Neutrophil (primary cell): ENCODE results near the gene ECE1.
A peak's percentile ranks its signal among the peaks of the same experiment; 100 is the strongest.

Experiments
- H3K27ac ChIP-seq: fragments of 200-600 bp; sonication (generic); 2 replicates; pipeline ENCODE4 v1.5.1; 2016; ENCODE audit warnings: mild to moderate bottlenecking, moderate library complexity
- H3K27me3 ChIP-seq: fragments of 200-600 bp; sonication (generic); 2 replicates; pipeline ENCODE4 v1.6.0; 2016; ENCODE audit warnings: mild to moderate bottlenecking
- H3K36me3 ChIP-seq: fragments of 200-600 bp; sonication (generic); 2 replicates; pipeline ENCODE4 v1.5.1; 2017
- H3K4me1 ChIP-seq, 2 experiments: fragments of 200-600 bp in 1 of 2; sonication (generic) in 1 of 2; 1 replicate in 1 of 2; 2 replicates in 1 of 2; pipeline versions ENCODE4 v1.5.1 to v1.6.1; 2013 to 2016; ENCODE audit warnings: low read depth in 1 of 2, low read length in 1 of 2, mild to moderate bottlenecking in 1 of 2, moderate library complexity in 1 of 2; ENCODE audit not compliant: control insufficient read depth in 1 of 2, insufficient read depth in 1 of 2
- H3K4me3 ChIP-seq, 2 experiments: fragments of 200-600 bp in 1 of 2; sonication (generic) in 1 of 2; 1 replicate in 1 of 2; 2 replicates in 1 of 2; pipeline ENCODE4 v1.5.1; 2013 to 2016; ENCODE audit warnings: low read depth in 1 of 2, low read length in 1 of 2, mild to moderate bottlenecking in 1 of 2, moderate library complexity in 1 of 2
- H3K9me3 ChIP-seq: fragments of 200-600 bp; sonication (generic); 2 replicates; pipeline ENCODE4 v1.5.1; 2016
- TF ChIP-seq, protein P1 (sequence below): fragments of 200-600 bp; sonication (generic); IDR thresholded peaks from 2 replicates; pipeline ENCODE4 v1.5.1; 2016; ENCODE audit warnings: antibody characterized with exemption

ECE1 gene

DNA sequence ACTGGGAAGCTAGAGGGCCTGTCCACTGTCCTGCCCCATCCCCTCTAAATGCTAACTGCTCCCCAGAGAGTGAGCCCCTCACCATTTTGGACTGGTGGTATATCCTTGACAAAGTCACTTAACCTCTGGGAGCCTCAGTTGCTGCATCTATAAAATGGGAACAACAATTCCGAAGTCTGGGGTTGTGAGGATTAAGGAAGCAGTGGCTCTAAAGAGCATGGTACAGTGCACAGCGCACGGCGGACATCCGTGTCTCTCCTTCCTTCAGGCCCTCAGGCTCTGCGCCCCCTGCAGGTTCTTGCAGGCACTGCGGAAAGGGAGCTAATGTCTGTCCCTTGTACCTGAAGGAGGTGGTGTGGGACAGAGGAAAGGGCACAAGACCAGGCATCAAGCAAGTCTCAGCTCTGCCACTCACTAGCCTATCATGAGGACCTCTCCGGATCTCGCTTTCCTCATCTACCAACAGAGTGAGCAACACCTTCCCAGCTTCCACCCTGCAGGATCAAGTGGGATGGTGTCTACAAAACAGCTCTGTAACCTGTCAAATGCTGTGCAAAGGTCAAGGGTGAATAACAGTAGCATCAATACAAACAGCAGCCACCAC is 20.1 kb downstream of the ECE1 start:
- TF ChIP-seq, protein P1, sequence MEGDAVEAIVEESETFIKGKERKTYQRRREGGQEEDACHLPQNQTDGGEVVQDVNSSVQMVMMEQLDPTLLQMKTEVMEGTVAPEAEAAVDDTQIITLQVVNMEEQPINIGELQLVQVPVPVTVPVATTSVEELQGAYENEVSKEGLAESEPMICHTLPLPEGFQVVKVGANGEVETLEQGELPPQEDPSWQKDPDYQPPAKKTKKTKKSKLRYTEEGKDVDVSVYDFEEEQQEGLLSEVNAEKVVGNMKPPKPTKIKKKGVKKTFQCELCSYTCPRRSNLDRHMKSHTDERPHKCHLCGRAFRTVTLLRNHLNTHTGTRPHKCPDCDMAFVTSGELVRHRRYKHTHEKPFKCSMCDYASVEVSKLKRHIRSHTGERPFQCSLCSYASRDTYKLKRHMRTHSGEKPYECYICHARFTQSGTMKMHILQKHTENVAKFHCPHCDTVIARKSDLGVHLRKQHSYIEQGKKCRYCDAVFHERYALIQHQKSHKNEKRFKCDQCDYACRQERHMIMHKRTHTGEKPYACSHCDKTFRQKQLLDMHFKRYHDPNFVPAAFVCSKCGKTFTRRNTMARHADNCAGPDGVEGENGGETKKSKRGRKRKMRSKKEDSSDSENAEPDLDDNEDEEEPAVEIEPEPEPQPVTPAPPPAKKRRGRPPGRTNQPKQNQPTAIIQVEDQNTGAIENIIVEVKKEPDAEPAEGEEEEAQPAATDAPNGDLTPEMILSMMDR: peak; percentile 86
- Histone ChIP-seq H3K9me3 (no peaks in the 10 kb centered on the region), H3K36me3 (peaks cover 100% of the 10 kb centered on the region), H3K27ac (peak overlapping the region; percentile 18), H3K4me3 (no peak overlapping the region), H3K27me3 (no peaks in the 10 kb centered on the region), H3K4me1 (peaks cover 0 to 5% of the 10 kb centered on the region in 2 experiments)

DNA sequence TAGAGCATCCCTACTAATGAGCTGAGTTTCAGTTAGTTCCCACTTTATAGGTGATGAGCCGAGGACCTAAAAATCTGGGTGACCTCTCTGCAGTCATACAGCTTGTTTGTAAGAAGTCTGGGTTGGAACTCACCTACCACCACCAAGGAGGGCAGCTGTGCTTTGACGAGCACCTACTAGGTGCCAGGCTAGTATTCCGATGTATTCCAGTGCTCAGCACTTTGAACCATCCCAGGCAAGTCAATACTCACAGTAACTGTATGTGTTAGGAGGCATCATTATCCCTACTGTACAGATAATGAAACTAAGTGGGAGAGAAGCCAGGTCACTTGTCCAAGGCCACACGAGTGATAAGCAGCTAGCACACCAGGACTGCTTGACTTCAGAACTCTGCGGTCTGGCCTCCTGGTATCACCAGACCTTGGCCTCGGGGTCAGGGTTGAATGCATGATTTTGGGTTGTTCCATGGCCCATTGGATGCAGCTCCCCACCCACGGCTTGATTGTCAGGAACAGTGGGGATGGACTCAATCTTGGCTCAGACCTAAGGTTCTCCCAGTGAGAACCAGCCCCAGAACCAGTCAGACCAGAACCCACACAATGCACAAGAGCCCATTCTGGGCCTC is 20.7 kb downstream of the ECE1 start:
- no peaks in the 10 kb centered on the region for H3K9me3 ChIP-seq
- no peak overlapping the region for H3K27ac ChIP-seq
- H3K4me3 ChIP-seq: no peak overlapping the region
- no peaks in the 10 kb centered on the region for H3K27me3 ChIP-seq
- H3K4me1 ChIP-seq: peaks cover 0 to 5% of the 10 kb centered on the region in 2 experiments
- peaks cover 100% of the 10 kb centered on the region for H3K36me3 ChIP-seq
- TF ChIP-seq, protein P1: no peak

DNA sequence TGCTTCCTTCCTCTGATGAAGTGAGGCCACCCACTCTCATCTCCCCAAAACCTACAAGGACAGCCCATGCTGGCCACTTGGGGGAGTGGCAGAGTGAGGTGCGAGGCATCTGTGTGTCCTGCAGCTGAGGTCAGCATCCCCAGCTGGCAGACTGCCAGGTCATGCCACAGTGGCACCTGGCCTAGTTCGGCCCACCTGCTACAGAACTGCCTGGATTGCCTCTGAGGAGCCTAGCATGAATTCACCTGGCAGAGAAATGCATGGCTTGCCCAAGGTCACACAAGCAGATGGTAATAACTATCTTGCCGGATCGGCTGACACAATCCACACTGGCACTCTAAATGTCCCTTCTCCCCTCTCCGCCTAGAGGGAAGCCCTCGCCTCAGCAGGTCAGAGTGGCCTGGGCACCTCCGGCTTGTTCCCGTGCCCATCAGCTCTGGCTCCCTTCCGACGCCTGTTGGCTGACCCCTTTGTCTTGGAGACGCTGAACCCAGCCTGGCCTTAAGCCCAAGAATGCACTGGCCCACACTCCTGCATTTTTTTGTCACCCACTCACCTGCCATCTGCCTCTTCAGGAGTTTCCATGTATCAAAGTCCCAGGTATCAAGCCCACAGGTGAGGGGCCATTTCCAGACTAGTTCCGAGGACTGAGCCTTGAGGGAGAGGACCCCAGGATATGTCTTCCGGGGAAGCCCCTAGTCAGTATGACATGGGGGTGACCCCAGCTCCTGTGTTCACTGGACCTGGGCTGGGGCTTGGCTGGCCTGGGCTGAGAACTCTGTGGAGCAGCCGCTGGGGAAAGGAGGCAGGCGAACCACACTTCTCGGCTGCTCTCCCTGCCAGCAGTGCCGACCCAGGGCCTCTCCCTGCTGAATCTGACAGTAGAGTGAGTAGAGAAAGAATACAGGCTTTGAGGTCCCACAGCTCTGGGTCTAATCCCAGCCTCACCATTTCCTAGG is 21.7 kb downstream of the ECE1 start:
- Histone ChIP-seq H3K27me3 (no peaks in the 10 kb centered on the region), H3K27ac (peak overlapping the region; percentile 21), H3K4me3 (no peak overlapping the region), H3K36me3 (peaks cover 100% of the 10 kb centered on the region), H3K9me3 (no peaks in the 10 kb centered on the region), H3K4me1 (peaks cover 0 to 5% of the 10 kb centered on the region in 2 experiments)
- TF ChIP-seq, protein P1: no peak

- TF ChIP-seq, protein P1: no peak
- H3K27ac ChIP-seq: no peak overlapping the region
Observed at GRCh38 chr1:21267191-21268077, 22.8 kb downstream of the ECE1 start.

More at GRCh38 chr1:21267191-21268077, 22.8 kb downstream of the ECE1 start:
- Histone ChIP-seq H3K4me3 (no peak overlapping the region), H3K9me3 (no peaks in the 10 kb centered on the region), H3K4me1 (peaks cover 6 to 11% of the 10 kb centered on the region in 2 experiments), H3K36me3 (peaks cover 100% of the 10 kb centered on the region), H3K27me3 (no peaks in the 10 kb centered on the region)
